Activated CD4-positive, alpha-beta T cell treated with anti-CD3 and anti-CD28 coated beads, Interleukin-2, amount 10 ng/mL, durations not matched to agents 24 days and 14 days (primary cell): ENCODE data around the gene PER3. TPM values are rescaled to one million over a fixed set of nuclear protein-coding genes. Genes with fewer than 3 reads are reported as not detected.

Source experiments
- DNase-seq: peaks from one replicate; pipeline ENCODE4 v3.0.0; 2022
- H3K27ac Mint-ChIP-seq: one replicate; pipeline ENCODE4 v1.8.0; 2022; ENCODE audit warnings: mild to moderate bottlenecking, mixed read lengths
- H3K27me3 Mint-ChIP-seq: one replicate; pipeline ENCODE4 v1.8.0; 2022; ENCODE audit warnings: mixed read lengths
- H3K36me3 Mint-ChIP-seq: one replicate; pipeline ENCODE4 v1.8.0; 2022; ENCODE audit warnings: low read depth, mild to moderate bottlenecking, mixed read lengths
- H3K4me1 Mint-ChIP-seq: one replicate; pipeline ENCODE4 v1.8.0; 2021; ENCODE audit warnings: mixed read lengths
- H3K4me3 Mint-ChIP-seq: one replicate; pipeline ENCODE4 v1.8.0; 2022; ENCODE audit warnings: mild to moderate bottlenecking, moderate library complexity, mixed read lengths
- H3K9me3 Mint-ChIP-seq: one replicate; pipeline ENCODE4 v1.8.0; 2021; ENCODE audit warnings: mixed read lengths
- intact Hi-C: fragments of 100-400 bp; cut with micrococcal nuclease; formaldehyde crosslinking; loops from one replicate; pipeline ENCODE4 v1.15.1; 2023
- total RNA-seq: library from RNA; stranded (reverse); gene quantifications from 2 replicates; pipeline ENCODE4 v1.2.3, GENCODE V29; 2022

Gene PER3
- total RNA-seq, 1 donor from 2014 or later = 4.2 TPM

DNA sequence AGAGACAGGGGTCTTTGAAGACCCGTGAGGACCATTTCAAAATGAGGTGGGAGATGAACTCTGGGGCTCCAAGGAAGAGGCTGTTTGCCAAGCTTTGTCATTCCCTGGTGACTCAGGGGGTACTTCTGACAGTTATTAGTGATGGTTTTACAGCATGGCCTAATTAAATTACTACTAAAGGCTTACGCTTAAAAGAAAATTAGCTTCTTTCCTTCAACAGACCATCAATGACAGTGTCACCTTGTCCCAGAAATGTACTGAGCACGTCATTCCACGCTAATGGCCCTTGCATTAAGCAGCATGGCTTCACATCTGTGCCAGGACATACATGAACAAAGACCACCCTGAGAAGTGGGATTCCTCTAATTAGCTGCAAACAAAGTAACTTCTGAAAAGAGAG is 73.9 kb downstream of the PER3 start:
- DNase-seq = no peak
- no peaks in the 10 kb centered on the region for H3K36me3 Mint-ChIP-seq
- no peaks in the 10 kb centered on the region for H3K9me3 Mint-ChIP-seq
- H3K4me3 Mint-ChIP-seq = no peak overlapping the region
- peaks cover 4% of the 10 kb centered on the region for H3K27me3 Mint-ChIP-seq
- intact Hi-C loops = no loop called here
- H3K27ac Mint-ChIP-seq = no peak overlapping the region
- peaks cover 3% of the 10 kb centered on the region for H3K4me1 Mint-ChIP-seq

DNA sequence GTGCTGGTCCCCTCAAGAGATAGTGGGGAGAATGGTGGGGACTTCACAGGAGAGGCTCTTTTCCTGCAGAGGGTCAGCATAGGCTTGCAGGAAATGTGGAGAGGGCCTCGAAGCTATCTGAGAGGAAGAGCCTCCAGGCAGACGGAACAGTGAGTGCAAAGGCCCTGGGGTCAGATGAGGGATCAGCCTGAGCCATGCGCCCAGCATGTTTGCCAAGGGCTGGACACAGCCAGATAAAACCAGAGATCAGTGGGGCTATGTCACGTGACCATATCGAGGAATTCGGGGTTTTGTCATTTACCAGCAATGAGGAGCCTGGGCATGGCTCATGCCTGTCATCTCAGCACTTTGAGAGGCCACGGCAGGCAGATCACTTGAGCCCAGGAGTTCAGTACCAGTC is 75.3 kb downstream of the PER3 start:
- DNase-seq = no peak
- intact Hi-C loops = no loop called here
- Mint-ChIP-seq H3K27me3 (peaks cover 4% of the 10 kb centered on the region), H3K4me1 (peaks cover 3% of the 10 kb centered on the region), H3K4me3 (no peak overlapping the region), H3K27ac (no peak overlapping the region), H3K36me3 (no peaks in the 10 kb centered on the region), H3K9me3 (no peaks in the 10 kb centered on the region)

DNA sequence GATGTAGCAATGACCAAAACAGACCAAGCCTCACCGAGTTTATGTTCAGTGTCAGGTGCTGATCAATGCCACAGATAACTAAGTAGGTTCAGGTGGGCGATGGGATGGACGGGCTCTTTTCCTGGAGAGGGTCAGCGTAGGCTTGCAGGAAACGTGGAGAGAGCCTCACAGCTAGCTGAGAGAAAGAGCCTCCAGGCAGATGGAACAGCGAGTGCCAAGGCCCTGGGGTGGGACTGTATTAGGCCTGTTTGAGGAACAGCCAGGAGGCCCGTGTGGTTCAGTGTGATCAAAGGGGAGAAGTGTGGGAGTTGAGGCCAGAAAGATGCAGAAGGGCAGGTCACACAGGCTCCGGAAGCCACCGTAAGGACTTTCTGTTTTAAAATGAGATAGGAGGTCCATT is 76.0 kb downstream of the PER3 start:
- no peaks in the 10 kb centered on the region for H3K36me3 Mint-ChIP-seq
- peaks cover 3% of the 10 kb centered on the region for H3K4me1 Mint-ChIP-seq

DNA sequence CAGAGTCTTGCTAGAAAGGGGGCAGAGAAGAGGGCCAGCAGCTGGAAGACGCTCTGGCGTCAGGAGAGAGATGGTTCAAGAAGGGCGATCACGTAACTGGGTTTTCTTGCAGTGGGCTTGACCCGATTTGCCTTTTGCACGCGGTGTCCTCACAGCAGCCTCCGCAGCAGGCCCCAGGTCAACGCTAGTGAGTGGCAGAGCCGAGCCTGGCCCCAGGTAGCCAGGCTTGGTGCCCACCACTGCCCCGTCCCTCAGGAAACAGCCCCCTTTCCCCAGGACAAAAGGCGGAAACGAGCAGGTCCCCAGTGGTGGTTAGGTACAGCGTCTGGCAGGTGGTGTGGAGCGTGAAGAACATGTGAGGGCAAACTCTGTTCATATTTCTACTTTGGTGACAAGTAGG is 77.4 kb downstream of the PER3 start:
- intact Hi-C loops = no loop called here
- DNase-seq = no peak
- Mint-ChIP-seq H3K27ac (no peak overlapping the region), H3K27me3 (no peaks in the 10 kb centered on the region), H3K36me3 (no peaks in the 10 kb centered on the region), H3K4me3 (no peak overlapping the region), H3K9me3 (no peaks in the 10 kb centered on the region), H3K4me1 (no peaks in the 10 kb centered on the region)

More for the DNA sequence above, 76.0 kb downstream of the PER3 start:
- Mint-ChIP-seq H3K4me3 (no peak overlapping the region), H3K9me3 (no peaks in the 10 kb centered on the region), H3K27ac (no peak overlapping the region), H3K27me3 (peaks cover 2% of the 10 kb centered on the region)
- DNase-seq = no peak
- intact Hi-C loops = no loop called here

DNA sequence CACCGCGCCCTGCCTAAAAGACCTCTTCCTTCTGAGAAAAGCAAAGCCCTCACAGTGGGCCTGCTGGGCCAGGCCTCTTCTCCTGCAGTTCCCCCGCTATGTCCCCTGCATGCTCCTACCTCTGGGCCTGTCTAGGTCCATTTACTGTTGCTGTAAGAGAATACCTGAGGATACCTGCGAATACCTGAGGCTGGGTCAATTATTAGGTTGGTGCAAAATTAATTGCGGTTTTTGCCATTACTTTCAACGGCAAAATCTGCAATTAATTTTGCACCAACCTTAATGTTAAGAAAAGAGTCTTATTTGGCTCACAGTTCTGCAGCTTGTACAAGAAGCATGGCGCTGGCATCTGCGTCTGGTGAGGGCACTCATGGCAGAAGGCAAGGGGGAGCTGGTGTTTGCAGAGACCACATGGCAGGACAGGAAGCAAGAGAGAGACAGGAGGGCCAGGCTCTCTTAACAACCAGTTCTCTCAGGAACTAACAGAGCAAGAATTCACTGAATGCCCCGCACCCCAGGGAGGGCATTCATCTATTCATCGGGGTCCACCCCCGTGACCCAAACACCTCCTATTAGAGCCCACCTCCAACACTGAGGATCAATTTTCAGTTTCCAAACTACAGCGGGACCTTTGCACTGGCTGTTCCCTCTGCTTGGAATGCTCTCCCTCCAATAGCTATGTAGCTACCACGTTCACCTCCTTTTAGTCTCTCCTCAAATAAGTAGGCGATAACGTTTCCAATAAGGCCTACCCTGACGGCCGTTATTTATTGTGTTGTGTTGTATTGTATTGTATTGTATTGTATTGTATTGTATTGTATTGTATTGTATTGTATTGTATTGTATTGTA is 78.3 kb downstream of the PER3 start:
- DNase-seq = no peak
- Mint-ChIP-seq H3K36me3 (no peaks in the 10 kb centered on the region), H3K27me3 (no peaks in the 10 kb centered on the region), H3K4me1 (no peaks in the 10 kb centered on the region), H3K4me3 (no peak overlapping the region), H3K27ac (no peak overlapping the region), H3K9me3 (no peaks in the 10 kb centered on the region)
- intact Hi-C loops = no loop called here

DNA sequence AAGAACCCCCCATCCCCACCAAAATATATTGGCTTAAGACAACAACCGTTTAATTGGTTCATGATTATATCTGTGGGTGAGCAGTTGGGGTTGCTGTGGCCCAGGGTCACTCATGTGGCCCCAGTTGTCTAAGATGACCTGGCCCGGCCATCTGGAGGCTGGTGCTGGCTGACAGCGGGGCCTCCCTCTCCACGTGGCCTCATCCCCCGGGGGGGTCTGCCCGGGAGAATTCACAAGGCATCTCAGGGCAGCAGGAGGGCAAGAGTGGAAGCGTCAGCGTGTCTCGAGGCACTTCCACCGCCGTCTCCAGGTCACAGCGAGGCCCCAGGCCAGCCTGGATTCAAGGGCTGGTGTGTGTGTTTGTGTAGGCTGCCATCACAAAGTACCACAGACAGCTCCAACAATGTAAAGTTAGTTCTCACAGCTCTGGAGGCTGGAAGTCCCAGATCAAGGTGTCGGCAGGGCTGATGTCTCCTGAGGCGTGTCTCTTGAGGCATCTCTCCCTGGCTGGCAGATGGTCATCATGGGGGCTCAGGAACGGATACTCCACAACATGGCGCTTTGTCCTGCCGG is 79.8 kb downstream of the PER3 start:
- no peak overlapping the region for H3K4me3 Mint-ChIP-seq
- no peaks in the 10 kb centered on the region for H3K9me3 Mint-ChIP-seq
- no peaks in the 10 kb centered on the region for H3K4me1 Mint-ChIP-seq
- intact Hi-C loops = no loop called here
- no peak overlapping the region for H3K27ac Mint-ChIP-seq
- DNase-seq = no peak
- no peaks in the 10 kb centered on the region for H3K36me3 Mint-ChIP-seq
- H3K27me3 Mint-ChIP-seq = no peaks in the 10 kb centered on the region

DNA sequence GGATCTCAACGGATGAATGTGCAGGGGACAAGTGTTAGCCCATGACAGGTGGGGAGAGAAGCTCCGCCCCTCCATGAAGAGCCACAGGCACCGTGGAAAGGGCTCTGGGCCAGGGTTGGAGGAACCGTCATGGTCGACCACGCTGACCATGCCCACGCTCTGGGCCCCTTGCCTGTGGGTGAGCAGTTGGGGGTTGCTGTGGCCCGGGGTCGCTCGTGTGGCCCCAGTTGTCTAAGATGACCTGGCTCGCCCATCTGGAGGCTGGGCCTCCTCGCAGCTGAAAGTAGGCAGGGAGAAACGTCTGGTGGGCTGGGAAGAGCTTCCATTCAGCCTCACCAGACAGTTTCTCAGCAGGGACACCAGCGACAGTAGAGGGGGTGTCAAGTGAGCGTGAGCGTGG is 81.9 kb downstream of the PER3 start:
- intact Hi-C loops = no loop called here
- no peaks in the 10 kb centered on the region for H3K27me3 Mint-ChIP-seq
- H3K9me3 Mint-ChIP-seq = no peaks in the 10 kb centered on the region
- H3K4me3 Mint-ChIP-seq = no peak overlapping the region
- no peaks in the 10 kb centered on the region for H3K36me3 Mint-ChIP-seq
- H3K27ac Mint-ChIP-seq = no peak overlapping the region
- H3K4me1 Mint-ChIP-seq = no peaks in the 10 kb centered on the region
- DNase-seq = no peak

DNA sequence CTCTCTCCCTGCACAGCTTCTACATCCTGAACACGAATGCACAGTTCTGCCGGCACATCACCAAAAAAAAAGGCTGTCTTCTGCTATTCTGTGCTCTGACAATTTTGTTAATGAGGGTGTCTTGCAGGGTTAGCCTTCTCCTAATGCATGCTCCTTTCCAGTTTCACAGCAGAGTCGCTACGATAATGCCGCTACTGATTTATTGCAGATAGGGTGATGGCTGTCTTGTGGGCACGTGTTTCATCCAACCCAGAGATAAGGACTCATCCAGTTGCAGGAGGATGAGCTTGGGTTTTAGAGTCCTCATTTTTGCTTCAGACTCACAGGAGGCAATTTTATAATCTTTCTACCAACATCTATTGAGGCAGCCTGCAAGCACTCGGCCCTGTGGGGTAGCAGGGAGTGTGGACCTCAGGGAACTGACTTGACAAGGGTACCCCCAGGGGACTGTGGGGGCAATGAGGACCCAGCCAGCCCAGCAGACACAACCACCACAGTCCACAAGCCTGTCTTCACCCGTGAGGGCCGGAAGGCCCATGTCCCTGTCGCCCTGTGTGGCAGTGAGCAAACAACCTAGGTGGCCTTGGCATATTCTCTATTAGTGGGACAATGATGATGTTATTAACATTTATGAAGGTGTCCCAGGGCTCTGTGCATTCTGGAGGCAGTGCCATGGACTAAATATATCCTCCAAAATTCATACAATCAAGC is 84.1 kb downstream of the PER3 start:
- no peak overlapping the region for H3K27ac Mint-ChIP-seq
- no peak overlapping the region for H3K4me3 Mint-ChIP-seq
- no peaks in the 10 kb centered on the region for H3K4me1 Mint-ChIP-seq
- H3K27me3 Mint-ChIP-seq = peaks cover under 1% of the 10 kb centered on the region
- intact Hi-C loops = no loop called here
- no peaks in the 10 kb centered on the region for H3K36me3 Mint-ChIP-seq
- H3K9me3 Mint-ChIP-seq = no peaks in the 10 kb centered on the region
- DNase-seq = no peak

DNA sequence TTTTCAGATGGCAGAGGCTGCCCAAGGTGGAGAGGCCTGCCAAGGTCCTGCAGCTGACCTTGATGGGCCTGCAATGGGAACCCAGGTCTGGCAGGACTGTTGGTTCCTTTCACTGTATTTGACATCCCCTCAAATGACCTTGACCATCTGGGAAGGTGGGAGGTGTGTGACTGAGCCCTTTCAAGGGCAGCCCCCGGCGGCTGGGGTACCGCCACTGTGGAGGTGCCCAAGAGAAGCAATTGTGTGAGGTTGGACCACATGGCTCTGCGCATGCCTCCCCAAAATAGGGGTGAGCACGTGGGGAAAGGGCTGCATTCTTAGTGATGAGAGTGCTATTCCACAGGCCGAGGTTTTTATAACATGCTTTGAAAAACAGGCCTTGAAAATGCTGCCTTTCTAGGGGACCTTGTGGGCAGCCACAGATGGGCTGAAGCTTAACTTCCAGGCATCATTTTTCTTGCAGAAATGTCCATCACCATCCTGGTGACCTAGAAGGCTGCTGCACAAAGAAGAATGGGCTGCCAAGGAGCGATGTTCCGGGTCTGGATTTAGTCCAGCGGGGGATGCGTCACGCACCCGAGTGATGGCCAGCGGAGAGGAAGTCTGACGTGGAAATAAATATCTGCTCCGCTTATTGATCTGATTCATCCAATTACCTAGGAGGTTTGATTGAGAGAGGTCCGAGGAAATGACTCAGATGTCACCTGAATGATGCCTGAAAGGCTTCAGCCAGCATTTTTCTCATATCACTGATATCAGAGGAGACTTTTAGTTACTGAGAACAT is 85.2 kb downstream of the PER3 start:
- intact Hi-C loops = no loop called here
- Mint-ChIP-seq H3K36me3 (no peaks in the 10 kb centered on the region), H3K27ac (no peak overlapping the region), H3K4me3 (no peak overlapping the region), H3K27me3 (peaks cover 2% of the 10 kb centered on the region), H3K9me3 (no peaks in the 10 kb centered on the region), H3K4me1 (no peaks in the 10 kb centered on the region)
- no peak for DNase-seq

DNA sequence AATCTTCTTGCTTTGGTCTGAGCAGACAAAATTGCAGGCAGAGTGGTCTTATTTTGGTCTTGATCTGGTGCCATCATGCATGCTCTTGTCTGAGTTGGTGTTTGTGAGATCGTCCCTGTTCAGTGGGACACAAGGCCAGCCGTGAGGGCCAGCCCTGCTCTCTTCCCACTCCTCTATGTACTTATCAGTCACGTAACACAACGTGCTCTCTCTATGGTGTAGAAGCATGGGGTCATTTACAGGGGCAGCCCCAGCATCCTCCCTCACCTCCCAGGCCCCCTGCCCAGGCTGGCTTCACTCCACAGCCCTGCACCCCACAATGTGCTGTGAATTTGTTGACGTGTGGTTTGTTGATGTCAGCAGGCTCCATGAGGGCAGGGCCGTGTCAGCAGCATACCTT is 87.0 kb downstream of the PER3 start:
- DNase-seq = no peak
- peaks cover 2% of the 10 kb centered on the region for H3K27me3 Mint-ChIP-seq
- intact Hi-C loops = no loop called here
- no peak overlapping the region for H3K27ac Mint-ChIP-seq
- no peaks in the 10 kb centered on the region for H3K9me3 Mint-ChIP-seq
- H3K4me3 Mint-ChIP-seq = no peak overlapping the region
- no peaks in the 10 kb centered on the region for H3K4me1 Mint-ChIP-seq
- H3K36me3 Mint-ChIP-seq = no peaks in the 10 kb centered on the region

DNA sequence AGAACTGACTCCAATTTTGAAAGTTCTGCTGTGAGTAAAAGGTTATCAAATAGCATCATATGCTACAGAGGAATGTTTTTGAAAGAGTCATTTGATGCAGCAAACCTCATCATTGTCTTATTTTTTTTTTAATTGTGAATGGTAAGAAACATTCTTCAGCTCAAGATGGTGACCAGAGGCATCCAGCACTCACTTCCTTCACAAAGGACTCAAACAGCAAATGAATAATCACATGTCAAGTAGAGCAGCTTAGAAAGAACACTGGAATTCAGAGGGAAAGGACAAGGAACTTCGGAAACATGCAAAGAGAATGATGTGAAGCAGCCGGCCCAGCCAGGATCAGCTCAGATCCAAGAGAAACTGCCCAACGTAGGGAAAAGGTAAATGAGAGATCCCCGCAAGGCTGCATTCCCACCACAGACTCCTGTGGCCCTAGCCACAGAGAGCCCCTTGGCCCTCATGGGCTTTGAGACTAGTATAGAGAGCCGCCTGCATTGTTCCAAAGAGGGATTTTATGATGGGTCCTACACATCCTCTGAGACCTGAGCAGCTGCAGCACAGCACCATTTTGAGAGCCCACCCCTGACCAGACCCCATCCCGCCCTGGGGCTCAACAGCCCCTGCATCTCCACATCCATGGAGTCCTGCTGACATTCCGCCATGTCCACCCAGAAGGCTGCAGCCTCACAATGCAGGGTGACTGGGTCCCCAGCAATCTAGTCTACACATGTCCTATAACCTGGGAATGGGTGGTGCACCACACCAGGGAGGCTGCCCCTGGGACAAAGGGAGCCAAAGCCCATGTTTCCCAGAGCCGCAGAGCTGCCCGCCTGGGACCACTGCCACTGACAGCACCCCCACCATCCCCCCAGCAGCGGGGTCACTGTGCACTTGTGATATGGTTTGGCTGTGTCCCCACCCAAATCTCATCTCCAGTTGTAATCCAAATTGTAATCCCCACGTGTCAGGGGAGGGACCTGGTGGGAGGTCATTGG is 90.0 kb downstream of the PER3 start:
- Mint-ChIP-seq H3K27me3 (peaks cover 2% of the 10 kb centered on the region), H3K4me3 (no peak overlapping the region), H3K36me3 (no peaks in the 10 kb centered on the region), H3K9me3 (peaks cover 4% of the 10 kb centered on the region), H3K4me1 (peaks cover 5% of the 10 kb centered on the region), H3K27ac (no peak overlapping the region)
- DNase-seq = no peak
- intact Hi-C loops = no loop called here

DNA sequence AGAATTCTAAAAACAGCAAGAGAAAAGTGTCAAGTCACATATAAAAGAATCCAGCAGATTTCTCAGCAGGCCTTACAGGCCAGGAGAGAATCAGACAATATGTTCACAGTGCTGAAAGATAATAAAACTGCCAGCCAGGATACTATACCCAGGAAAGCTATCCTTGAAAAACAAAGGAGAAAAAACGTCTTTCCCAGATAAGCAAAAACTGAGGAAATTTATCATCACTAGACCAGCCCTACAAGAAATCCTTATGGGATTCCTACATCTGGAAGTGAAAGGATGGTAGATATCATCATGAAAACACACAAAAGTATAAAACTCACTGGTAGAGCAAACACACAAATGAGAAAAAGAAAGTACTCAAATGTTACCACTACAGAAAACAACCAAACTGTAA is 93.9 kb downstream of the PER3 start:
- intact Hi-C loops = no loop called here
- H3K27me3 Mint-ChIP-seq = peaks cover 6% of the 10 kb centered on the region
- no peak overlapping the region for H3K27ac Mint-ChIP-seq
- no peak overlapping the region for H3K4me3 Mint-ChIP-seq
- H3K9me3 Mint-ChIP-seq = peaks cover 4% of the 10 kb centered on the region
- H3K4me1 Mint-ChIP-seq = peaks cover 5% of the 10 kb centered on the region
- no peak for DNase-seq
- H3K36me3 Mint-ChIP-seq = no peaks in the 10 kb centered on the region

DNA sequence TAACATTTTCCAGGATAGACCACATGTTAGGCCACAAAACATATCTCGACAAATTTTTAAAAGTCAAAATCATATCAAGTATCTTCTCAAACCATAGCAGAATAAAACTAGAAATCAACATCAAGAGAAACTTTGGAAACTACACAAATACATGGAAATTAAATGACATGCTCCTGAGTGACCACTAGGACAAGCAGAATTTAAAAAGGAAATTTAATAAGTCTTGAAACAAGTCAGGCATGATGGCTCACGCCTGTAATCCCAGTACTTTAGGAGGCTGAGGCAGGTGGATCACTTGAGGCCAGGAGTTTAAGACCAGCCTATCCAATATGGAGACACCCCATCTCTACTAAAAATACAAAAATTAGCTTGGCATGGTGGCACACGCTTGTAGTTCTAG is 95.1 kb downstream of the PER3 start:
- Mint-ChIP-seq H3K27ac (no peak overlapping the region), H3K4me3 (no peak overlapping the region), H3K4me1 (peaks cover 5% of the 10 kb centered on the region), H3K9me3 (peaks cover 4% of the 10 kb centered on the region), H3K36me3 (no peaks in the 10 kb centered on the region), H3K27me3 (peaks cover 3% of the 10 kb centered on the region)
- DNase-seq = no peak
- intact Hi-C loops = no loop called here
